Measurements from ENCODE around the gene LRP1B.
"Not testable (repeated sequence)": the region's sequence is repeated elsewhere in the genome, so short reads cannot be mapped to it uniquely, and the experiment has no call there.

Gene LRP1B

DNA sequence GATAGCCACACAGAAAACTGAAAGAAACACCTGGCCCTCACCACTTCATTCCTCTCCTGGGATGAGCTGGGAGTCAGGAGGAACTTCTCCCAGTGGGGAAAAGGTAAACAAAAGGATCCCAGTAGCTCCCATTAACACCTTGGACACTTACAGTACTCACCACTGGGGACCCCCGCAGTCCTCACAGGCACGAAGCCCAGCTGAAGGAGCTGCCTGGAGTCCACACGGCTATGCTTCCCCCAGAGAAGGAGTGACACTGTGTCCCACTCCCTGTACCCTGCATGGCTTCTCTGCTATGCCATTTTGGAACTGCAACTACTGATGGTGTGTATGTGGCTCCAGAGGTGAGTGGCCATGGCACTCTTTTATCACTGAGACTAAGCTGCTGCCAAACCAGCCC lies 1565.1 kb downstream of the LRP1B start:
- no peak for DNase-seq

GRCh38 chr2:140555701-140556100 lies 1575.1 kb downstream of the LRP1B start:
- no peak for DNase-seq

- DNase-seq: no peak
Measured at GRCh38 chr2:140552634-140553033, 1578.2 kb downstream of the LRP1B start.

DNA sequence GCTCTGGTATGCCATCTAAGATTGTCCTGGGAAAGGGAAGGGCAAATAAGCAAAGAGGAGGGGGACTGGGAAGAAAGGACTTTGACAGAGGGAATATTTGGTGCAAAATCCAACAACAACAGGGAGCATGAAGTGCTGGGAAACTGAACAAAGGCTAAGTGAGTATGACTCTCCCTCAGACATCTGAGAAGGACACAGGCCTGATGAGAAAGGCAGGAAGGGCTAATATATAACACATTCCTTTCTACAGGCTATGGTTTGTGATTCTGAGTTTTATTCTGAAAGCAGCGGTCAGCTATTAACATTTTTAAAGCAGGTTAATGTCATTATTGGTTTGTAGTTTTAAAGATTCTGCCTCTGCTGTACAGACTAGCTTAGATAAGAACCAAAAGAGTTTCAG lies 1579.5 kb downstream of the LRP1B start:
- no peak for DNase-seq

DNA sequence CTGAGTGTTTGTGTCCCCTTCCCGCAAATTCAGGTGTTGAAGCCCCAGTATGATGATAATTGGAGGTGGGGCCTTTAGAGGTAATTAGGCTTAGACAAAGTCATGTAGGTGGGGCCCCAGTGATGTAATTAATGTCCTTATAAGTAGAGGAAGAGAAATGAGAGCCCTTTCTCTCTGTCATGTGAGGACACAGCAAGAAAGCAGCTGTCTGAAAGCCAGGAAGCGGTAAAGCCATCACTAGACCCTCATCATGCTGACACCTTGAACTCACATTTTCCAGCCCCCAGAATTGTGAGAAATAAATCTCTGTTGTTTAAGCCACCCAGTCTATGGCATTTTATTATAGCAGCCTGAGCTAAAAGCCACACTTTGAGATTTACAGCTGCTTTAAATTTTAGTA lies 1580.0 kb downstream of the LRP1B start:
- no peak for DNase-seq

DNA sequence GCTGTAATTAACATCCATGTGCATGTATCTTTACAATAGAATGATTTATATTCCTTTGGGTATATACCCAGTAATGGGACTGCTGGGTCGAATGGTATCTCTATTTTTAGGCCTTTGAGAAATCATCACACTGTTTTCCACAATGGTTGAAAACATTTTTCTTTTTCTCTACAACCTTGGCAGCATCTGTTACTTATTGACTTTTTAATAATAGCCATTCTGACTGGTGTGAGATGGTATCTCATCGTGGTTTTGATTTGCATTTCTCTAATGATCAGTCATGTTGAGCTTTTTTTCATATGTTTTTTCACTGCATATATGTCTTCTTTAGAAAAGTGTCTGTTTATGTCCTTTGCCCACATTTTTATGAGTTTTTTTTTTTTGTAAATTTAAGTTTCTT lies 1586.0 kb downstream of the LRP1B start:
- not testable (repeated sequence) for DNase-seq

DNA sequence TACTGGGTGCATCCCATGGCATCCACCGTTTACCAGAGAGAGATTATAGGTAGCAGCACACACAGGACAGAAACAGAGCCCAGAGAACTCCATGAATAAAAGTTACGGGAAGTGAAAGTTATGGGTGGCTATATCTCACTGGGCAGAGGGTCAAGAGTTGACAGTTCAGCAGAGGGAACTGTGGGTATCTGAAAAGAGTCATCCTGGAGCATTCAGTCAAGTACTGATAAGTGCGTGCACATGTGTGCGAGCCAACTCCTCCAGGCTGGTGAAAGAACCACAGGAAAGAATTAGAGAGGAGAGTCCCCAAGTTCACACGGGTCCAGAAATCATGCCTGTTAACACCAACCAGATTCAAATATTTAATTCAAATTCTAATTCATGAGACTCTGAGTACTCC lies 1588.2 kb downstream of the LRP1B start:
- no peak for DNase-seq

GRCh38 chr2:140539242-140539875 lies 1591.5 kb downstream of the LRP1B start:
- DNase-seq: no peak

DNA sequence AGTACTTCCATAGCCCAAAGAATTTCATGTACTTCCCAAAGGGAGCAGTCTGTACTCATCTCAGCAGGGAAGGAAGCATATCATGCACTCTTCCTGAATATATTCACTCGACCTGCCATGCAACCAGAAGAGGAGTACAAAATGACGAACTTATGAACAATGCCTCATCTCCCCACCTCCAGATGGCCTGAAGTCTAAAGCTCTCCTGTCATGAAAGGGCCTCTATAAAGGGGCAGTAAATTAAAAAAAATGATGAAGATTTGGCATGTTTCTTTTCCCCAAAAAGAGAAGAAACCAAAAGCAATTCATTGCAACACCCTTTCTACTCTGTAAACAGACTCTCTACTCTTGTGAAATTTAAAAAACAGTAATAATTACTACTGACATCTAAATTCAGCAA lies 1601.1 kb downstream of the LRP1B start:
- DNase-seq: no peak

DNA sequence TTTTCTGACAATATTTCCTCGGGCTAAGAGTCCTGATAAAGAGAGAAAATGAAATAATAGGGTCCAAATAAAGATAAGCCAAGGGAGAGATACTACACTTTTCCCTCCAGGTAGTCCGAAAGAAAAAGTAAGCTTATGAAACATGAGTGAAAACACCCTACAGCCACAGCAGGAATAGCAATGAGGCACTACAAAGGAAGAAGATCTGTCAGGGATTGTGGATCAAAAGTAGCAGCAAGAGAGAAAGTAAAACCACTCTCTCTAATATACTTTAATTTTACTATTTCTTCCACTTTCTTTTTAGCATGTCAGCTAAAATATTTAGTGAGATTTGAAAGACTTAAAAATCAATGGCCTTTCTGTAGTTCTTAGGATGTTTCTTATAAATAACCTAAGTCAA lies 1601.8 kb downstream of the LRP1B start:
- no peak for DNase-seq

- DNase-seq: no peak
Measured at GRCh38 chr2:140526575-140526974, 1604.2 kb downstream of the LRP1B start.

GRCh38 chr2:140512106-140512505 lies 1618.7 kb downstream of the LRP1B start:
- DNase-seq: no peak

- DNase-seq: no peak
Measured at GRCh38 chr2:140509765-140510164, 1621.1 kb downstream of the LRP1B start.

- no peak for DNase-seq
Measured at GRCh38 chr2:140508756-140509155, 1622.1 kb downstream of the LRP1B start.

GRCh38 chr2:140506606-140507005 lies 1624.2 kb downstream of the LRP1B start:
- no peak for DNase-seq

GRCh38 chr2:140504601-140505000 lies 1626.2 kb downstream of the LRP1B start:
- DNase-seq: no peak

- no peak for DNase-seq
Measured at GRCh38 chr2:140502951-140503630, 1627.7 kb downstream of the LRP1B start.

DNA sequence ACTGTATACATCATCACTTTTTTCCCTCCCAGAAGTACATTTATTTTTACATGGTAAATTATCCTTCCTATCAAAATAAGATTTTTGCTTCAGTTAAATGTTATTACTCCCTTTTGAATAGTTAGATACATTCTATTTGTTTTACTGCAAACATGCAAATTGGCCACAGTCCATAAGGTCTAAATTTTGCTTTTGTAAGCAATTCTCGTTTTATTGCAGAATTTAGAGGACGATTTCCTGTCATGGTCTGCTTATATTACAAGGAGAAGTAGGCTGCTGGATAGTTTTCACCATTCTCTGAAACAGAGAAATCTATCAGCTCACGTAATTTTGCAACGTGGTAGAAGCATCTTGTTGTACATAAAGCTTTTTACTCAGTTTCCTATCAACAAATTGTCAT lies 1632.5 kb downstream of the LRP1B start:
- no peak for DNase-seq

DNA sequence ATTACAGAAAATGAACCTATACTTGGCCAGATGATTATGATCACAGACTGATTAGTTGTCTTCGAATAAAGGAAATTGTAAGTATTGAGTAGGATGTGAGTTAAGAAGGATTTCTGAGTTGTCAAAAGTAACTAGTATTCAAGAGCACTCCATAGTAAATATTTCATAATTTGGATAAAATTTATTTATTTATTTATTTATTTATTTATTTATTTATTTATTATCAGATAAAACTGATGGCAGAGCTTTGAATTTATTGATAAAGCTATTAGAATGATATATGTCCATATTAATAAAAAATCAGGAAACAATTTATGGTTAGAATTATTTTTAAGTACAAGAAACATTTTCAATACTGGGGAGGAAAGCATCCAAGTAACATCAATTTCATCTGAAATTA lies 1634.1 kb downstream of the LRP1B start:
- DNase-seq: no peak

DNA sequence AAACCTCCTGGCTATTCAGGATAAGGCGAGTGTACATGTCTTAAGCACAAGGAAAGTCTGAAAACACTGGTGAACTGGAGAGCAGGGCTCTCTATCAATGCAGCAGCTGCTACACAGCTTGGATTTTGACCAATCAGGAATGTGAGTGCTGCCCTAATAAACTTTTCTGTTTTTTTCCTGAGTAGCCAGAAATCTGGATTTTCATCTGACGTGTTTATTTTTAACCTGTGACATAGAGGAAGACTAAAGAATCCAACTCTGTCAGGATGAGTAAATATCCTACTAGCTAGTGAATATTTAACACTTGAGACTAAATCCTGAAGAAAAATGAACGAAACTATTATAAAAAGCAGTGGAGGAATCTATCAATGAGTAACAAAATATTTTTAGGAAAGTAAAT lies 1638.9 kb downstream of the LRP1B start:
- no peak for DNase-seq

DNA sequence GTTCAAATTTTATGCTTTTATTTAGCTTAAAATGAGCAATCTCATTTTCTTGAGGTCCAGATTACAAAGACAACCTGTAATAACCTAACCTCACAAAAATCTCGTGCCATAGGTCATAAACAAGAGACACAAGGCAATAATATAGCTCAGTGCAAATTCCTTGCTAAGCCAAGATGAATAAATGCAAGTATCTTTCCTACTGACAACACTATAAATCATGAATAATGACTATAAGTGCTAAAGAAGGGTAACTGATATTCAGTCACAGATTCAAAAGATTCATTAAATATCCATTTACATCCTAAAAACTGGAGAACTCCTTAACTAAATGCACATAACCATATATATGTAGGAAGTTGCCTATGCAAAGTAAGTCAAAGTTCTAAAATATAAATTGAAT lies 1641.6 kb downstream of the LRP1B start:
- no peak for DNase-seq

GRCh38 chr2:140481136-140481535 lies 1649.7 kb downstream of the LRP1B start:
- no peak for DNase-seq

DNA sequence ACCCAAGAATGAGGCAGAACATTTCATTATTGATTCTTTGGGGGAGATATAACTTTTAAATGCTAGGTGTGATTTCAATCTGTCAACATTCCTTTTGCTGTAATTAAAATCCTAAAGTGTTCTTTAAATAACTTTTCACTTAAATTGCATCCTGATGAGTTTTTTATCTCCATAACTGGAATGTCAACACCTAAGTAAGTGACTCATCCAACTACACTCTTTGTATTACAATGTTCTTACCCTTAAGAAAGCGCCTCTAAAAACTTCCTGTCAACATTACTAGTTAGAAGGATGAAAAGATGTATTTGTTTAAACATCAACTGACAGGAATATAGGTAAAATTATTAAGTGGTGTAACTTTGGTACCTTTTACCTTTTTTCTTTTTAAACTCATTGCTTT lies 1657.0 kb downstream of the LRP1B start:
- no peak for DNase-seq

DNA sequence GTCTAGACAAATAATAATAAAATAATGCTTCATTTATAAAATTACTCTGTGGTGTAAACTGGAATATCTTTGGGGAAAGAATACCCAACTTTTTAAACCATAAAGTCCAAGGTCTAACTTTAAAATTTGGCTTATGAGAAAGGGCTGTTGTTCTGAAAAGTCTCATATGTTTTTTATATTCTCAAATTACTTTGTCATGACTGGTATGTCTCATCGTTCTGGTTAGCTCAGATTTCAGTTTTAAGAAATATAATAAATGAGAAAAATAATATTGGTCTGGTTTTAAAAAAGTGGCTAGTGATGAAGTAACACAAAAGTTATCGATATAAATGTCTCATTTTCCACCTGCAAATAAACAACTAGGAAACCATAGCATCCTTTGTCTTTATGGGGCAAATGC lies 1658.1 kb downstream of the LRP1B start:
- no peak for DNase-seq

DNA sequence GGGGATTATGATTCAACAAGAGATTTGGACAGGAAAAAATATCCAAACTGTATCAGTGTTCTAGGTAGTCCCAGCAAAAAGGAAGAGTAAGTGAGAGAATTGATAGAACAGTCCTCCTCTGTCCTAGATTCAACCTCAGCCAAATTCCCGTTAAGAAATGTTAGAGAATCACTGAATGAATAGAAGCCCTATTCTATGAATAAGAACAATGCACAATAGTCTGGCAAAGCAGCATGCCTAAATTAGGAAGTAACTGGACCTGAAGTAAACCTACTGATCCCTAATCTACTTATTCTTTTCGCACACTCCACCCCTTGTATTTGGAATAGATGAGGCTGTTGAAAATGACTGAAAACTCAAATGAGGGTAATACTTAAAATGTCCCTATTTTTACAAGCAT lies 1665.5 kb downstream of the LRP1B start:
- no peak for DNase-seq

Measured in stimulated activated naive CD4-positive, alpha-beta T cell treated with Interleukin-2 at 50 U/mL for 16 hours (primary cell).